Skeletal muscle satellite cell (primary cell): ENCODE results near the gene NKD1.
A peak's percentile ranks its signal among the peaks of the same experiment; 100 is the strongest.

ENCODE experiments used
- H3K27me3 ChIP-seq: 2 replicates; pipeline ENCODE4 v1.7.0; 2013; ENCODE audit warnings: low read length; ENCODE audit not compliant: control insufficient read depth, insufficient read depth
- H3K36me3 ChIP-seq: 2 replicates; pipeline ENCODE4 v1.7.0; 2013; ENCODE audit warnings: mild to moderate bottlenecking, control low read depth, low read length; ENCODE audit not compliant: insufficient read depth
- H3K4me1 ChIP-seq: 2 replicates; pipeline ENCODE4 v1.7.0; 2013; ENCODE audit warnings: low read length; ENCODE audit not compliant: control insufficient read depth, insufficient read depth
- H3K4me2 ChIP-seq: 2 replicates; pipeline ENCODE4 v1.7.0; 2013; ENCODE audit warnings: mild to moderate bottlenecking, low read length
- H3K4me3 ChIP-seq: 2 replicates; pipeline ENCODE4 v1.7.0; 2013; ENCODE audit warnings: low read length
- H3K9ac ChIP-seq: 2 replicates; pipeline ENCODE4 v1.7.0; 2013; ENCODE audit warnings: mild to moderate bottlenecking, low read depth, low read length, moderate library complexity
- H3K9me3 ChIP-seq: replicated peaks from 2 replicates; pipeline ENCODE4 v1.7.0; 2013; ENCODE audit warnings: mild to moderate bottlenecking, control low read depth, low read length

Gene NKD1

DNA sequence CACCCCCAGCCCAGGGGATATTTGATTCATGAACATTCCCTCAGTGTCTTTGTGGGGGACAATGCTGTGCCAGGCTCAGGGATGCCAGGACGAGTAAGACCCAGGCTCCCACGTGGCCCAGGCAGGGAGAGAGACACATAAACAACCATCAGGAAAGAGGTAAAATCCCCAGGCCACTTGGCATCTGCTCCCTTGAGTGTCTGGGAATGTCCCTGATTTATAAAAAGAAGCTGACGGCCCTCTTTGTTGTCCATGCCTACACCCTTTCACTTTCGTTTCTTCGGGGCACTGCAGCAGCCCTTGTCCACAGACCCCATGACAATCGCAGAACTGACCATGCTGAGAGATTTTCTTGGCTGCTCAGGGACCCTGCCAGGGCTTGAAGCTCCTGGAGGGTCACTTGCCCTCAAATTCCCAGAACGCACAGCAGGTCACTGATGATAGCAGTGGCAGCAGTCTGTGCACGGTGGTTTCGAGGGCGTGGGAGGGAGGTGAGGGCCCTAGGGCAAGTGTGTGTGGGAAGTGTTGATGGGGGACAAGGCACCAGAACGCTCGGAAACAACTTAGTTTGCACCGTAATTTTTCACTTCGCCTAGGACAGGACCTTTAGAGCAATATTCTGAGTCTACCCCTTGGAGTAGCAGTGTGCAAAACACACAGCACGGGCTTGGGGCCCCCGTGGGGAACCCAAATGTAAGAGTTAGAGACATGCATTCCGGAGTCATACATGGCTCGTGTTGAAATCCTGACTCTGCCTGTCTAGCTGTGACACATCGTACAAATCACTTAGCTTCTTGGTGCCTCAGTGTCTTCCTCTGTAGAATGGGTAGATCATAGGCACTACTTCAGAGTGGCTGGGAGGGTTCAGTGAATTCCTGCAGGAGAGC lies 149.9 kb downstream of the NKD1 start:
- no peaks in the 10 kb centered on the region for H3K9me3 ChIP-seq
- peak overlapping the region; percentile 65 for H3K9ac ChIP-seq
- H3K4me3 ChIP-seq, result peak overlapping the region; percentile 69
- no peaks in the 10 kb centered on the region for H3K27me3 ChIP-seq
- peaks cover 30% of the 10 kb centered on the region for H3K4me1 ChIP-seq
- peak overlapping the region; percentile 91 for H3K4me2 ChIP-seq
- no peaks in the 10 kb centered on the region for H3K36me3 ChIP-seq
